Esophagus muscularis mucosa (tissue), 4 donors: ENCODE measurements around the gene SFRP2. TPM values are rescaled to one million over a fixed set of nuclear protein-coding genes. Genes with fewer than 3 reads are reported as not detected.

Source experiments
- DNase-seq: peaks from one replicate; pipeline ENCODE4 v3.0.0-alpha.2; 2017; ENCODE audit errors: extremely low spot score
- H3K27ac ChIP-seq, 4 donors: fragments of 200-600 bp; sonication (generic); replicated peaks in 1 of 4; 1 replicate in 3 of 4; 2 replicates in 1 of 4; pipeline ENCODE4 v1.5.1; 2016 to 2019; ENCODE audit warnings: mild to moderate bottlenecking in 1 of 4
- H3K27me3 ChIP-seq, 4 donors: fragments of 200-600 bp; sonication (generic); one replicate each; pipeline versions ENCODE4 v1.5.1 to v1.6.0; 2016 to 2019
- H3K36me3 ChIP-seq, 4 donors: fragments of 200-600 bp; sonication (generic); one replicate each; pipeline ENCODE4 v1.5.1; 2016 to 2019
- H3K4me1 ChIP-seq, 4 donors: fragments of 200-600 bp; sonication (generic); one replicate each; pipeline ENCODE4 v1.5.1; 2016 to 2019
- H3K4me3 ChIP-seq, 4 donors: fragments of 200-600 bp; sonication (generic); 1 replicate in 2 of 4; 2 replicates in 2 of 4; pipeline ENCODE4 v1.5.1; 2016 to 2019; ENCODE audit warnings: mild to moderate bottlenecking in 4 of 4, moderate library complexity in 1 of 4
- H3K9me3 ChIP-seq, 4 donors: fragments of 200-600 bp; sonication (generic); 1 replicate in 3 of 4; 2 replicates in 1 of 4; pipeline ENCODE4 v1.5.1; 2016 to 2019
- EP300 ChIP-seq: sonication (generic); formaldehyde crosslinking; IDR thresholded peaks from one replicate; pipeline ENCODE4 v1.6.1; 2017; ENCODE audit warnings: antibody characterized with exemption
- POLR2A ChIP-seq: fragments of 450-650 bp; IDR thresholded peaks from one replicate; pipeline ENCODE4 v1.6.1; 2017; ENCODE audit warnings: antibody characterized with exemption, moderate library complexity, mild to moderate bottlenecking, low read depth
- POLR2AphosphoS5 ChIP-seq, 2 donors: sonication (generic); formaldehyde crosslinking; IDR thresholded peaks; one replicate each; pipeline ENCODE4 v1.6.1; 2017; ENCODE audit warnings: antibody characterized with exemption in 2 of 2
- WGBS: methylation state at CpG from one replicate; pipeline ENCODE4 v1.1.5; 2018; 5-methylcytosine and 5-hydroxymethylcytosine counted together
- intact Hi-C: fragments of 100-400 bp; cut with DNase I; formaldehyde crosslinking; loops from one replicate; pipeline ENCODE4 v1.15.1; 2023
- total RNA-seq, 4 donors: library from RNA; depleted of rRNA; stranded (reverse); fragments of >200 nt; gene quantifications; one replicate each; pipeline versions ENCODE4 v1.1.0 to v1.2.1, GENCODE V29; 2016
- TF ChIP-seq, protein P1 (sequence below), 3 experiments: fragments of 200-600 bp in 2 of 3; fragments of 450-650 bp in 1 of 3; sonication (generic) in 2 of 3; IDR thresholded peaks; one replicate each; pipeline ENCODE4 v1.5.1; 2017 to 2019; ENCODE audit warnings: antibody characterized with exemption in 3 of 3, mild to moderate bottlenecking in 2 of 3, moderate library complexity in 1 of 3

The SFRP2 gene
- total RNA-seq, 4 donors from 2014 or later, result 22.7 to 38.2 (median 23.6) TPM

DNA sequence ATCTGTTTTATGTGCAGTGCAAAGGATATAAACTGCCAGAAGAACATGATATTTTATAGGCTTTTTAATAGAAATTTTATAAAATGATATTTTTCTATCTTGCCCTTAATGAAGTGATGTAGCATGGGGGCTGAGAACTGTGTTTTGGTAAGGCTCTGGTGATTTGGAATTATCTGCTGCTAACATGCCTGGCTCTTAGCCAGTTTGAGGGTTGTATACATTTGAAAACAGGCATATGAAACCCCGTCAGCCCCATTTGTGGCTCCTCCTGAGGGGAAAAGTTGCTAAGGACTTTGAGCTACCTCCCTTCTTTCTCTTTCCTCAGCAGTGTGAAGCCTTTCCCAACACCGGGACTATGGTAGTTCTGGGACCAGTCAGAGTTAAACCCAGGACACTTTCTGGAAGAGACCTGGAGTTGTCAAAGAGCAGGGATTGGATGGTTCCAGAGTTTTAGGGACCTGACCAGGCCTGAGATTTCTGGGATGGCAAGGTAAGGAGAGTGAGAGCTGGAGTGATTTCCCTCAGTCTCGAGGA is 4.7 kb downstream of the SFRP2 start:
- no peak for TF ChIP-seq EP300
- TF ChIP-seq, protein P1, sequence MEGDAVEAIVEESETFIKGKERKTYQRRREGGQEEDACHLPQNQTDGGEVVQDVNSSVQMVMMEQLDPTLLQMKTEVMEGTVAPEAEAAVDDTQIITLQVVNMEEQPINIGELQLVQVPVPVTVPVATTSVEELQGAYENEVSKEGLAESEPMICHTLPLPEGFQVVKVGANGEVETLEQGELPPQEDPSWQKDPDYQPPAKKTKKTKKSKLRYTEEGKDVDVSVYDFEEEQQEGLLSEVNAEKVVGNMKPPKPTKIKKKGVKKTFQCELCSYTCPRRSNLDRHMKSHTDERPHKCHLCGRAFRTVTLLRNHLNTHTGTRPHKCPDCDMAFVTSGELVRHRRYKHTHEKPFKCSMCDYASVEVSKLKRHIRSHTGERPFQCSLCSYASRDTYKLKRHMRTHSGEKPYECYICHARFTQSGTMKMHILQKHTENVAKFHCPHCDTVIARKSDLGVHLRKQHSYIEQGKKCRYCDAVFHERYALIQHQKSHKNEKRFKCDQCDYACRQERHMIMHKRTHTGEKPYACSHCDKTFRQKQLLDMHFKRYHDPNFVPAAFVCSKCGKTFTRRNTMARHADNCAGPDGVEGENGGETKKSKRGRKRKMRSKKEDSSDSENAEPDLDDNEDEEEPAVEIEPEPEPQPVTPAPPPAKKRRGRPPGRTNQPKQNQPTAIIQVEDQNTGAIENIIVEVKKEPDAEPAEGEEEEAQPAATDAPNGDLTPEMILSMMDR (IDR thresholded peaks at IDR 0.05), result no peak
- no peak for TF ChIP-seq POLR2AphosphoS5 (IDR thresholded peaks at IDR 0.05)
- TF ChIP-seq POLR2A, result no peak
- Histone ChIP-seq H3K27me3 (peaks cover 0 to 26% (median 12%) of the 10 kb centered on the region in 4 donors), H3K4me3 (no peak overlapping the region), H3K36me3 (no peaks in the 10 kb centered on the region), H3K27ac (no peak overlapping the region), H3K4me1 (peaks cover 8 to 12% (median 10%) of the 10 kb centered on the region in 4 donors), H3K9me3 (no peaks in the 10 kb centered on the region)
- 73% methylated on average over 3 of the region's 3 CpGs for WGBS
- intact Hi-C loops, result no loop called here
- no peak for DNase-seq

DNA sequence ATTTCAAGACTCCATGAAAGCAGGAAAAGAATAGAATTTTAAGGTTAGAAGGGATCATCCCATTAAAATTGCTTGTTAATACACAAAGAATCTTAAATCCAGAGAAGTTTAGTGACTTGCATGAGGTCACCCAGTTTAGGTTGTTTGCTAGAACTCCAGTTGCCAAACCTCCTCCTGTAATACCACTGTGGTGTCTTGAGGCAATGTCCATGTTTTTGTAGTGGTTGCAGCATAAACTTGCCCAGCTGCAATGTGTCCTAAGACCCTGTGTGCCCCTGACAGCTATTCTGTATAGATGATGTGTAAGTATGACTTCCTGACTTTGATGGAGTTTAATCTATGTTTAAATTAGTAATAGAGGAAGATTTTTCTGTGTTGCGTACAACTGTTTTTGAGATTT is 6.3 kb downstream of the SFRP2 start:
- no peak overlapping the region for H3K27ac ChIP-seq
- no peaks in the 10 kb centered on the region for H3K36me3 ChIP-seq
- H3K27me3 ChIP-seq, result peaks cover 0 to 9% (median 0%) of the 10 kb centered on the region in 4 donors
- intact Hi-C loops, result no loop called here
- TF ChIP-seq EP300 (no peak), POLR2AphosphoS5 (IDR thresholded peaks at IDR 0.05) (no peak), POLR2A (no peak)
- TF ChIP-seq, protein P1 (IDR thresholded peaks at IDR 0.05), result no peak
- DNase-seq, result no peak
- no peaks in the 10 kb centered on the region for H3K9me3 ChIP-seq
- 100% methylated on average over 1 of the region's 1 CpG for WGBS
- no peaks in the 10 kb centered on the region for H3K4me1 ChIP-seq
- H3K4me3 ChIP-seq, result no peak overlapping the region

DNA sequence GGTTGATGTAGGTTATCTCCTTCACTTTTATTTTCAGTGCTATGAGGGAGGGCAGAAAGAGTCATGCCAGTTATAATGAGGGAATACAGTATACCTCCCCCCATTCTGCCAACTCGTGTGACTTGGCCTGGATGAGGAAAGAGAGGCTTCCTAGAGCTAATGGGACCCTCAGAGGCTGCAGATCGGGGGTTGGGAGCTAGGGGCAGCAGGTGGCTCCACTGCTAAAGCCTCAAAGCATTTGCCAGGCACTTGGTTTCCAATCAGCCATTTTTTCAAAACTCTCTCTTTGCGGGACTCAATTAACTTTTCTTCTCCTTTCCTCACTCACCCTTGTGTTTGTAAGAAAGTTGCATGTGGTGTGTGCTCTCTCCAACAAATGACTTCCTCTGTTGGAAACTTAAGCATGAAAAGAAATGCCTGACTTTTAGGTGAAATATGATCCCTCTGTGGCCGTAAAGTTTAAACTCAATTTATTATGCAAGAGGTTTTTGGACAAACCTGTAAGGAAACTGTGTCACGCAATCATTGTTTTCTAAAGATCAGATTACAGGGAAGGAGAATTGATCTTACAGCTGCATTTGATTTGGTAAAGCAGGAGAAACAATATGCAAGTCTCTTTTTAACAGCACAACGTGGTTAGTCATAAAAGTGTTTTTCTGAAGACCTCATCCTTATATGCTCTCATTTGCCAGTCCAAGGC is 7.0 kb downstream of the SFRP2 start:
- TF ChIP-seq EP300 (no peak), POLR2A (no peak), POLR2AphosphoS5 (IDR thresholded peaks at IDR 0.05) (no peak)
- TF ChIP-seq, protein P1 (IDR thresholded peaks at IDR 0.05), result no peak
- no peaks in the 10 kb centered on the region for H3K36me3 ChIP-seq
- H3K27me3 ChIP-seq, result peaks cover 0 to 2% (median 0%) of the 10 kb centered on the region in 4 donors
- H3K27ac ChIP-seq, result no peak overlapping the region
- H3K4me1 ChIP-seq, result no peaks in the 10 kb centered on the region
- no peak overlapping the region for H3K4me3 ChIP-seq
- WGBS, result 44% methylated on average over 6 of the region's 6 CpGs
- intact Hi-C loops, result no loop called here
- no peaks in the 10 kb centered on the region for H3K9me3 ChIP-seq
- DNase-seq, result no peak

DNA sequence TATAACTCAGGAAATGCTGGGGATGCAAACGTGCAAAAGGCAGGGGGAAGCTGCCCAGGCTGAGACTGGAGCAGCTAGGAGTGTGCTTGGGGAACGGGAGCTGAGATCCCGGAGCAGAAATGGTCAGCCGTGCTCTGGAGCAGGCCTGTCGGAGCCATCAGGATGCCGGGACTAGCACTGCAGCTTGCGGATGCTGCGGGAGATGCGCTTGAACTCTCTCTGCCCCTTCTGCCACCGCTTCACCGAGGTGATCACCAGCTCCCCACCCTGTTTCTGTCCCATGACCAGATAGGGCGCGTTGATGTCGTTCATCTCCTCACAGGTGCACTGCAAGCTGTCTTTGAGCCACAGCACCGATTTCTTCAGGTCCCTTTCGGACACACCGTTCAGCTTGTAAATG is 7.6 kb downstream of the SFRP2 start:
- Histone ChIP-seq H3K4me1 (no peaks in the 10 kb centered on the region), H3K4me3 (no peak overlapping the region), H3K27ac (no peak overlapping the region), H3K36me3 (no peaks in the 10 kb centered on the region), H3K27me3 (no peaks in the 10 kb centered on the region), H3K9me3 (no peaks in the 10 kb centered on the region)
- TF ChIP-seq POLR2A, result no peak
- TF ChIP-seq, protein P1 (IDR thresholded peaks at IDR 0.05), result no peak
- no peak for TF ChIP-seq POLR2AphosphoS5 (IDR thresholded peaks at IDR 0.05)
- TF ChIP-seq EP300, result no peak
- intact Hi-C loops, result no loop called here
- 90% methylated on average over 16 of the region's 17 CpGs for WGBS
- no peak for DNase-seq

DNA sequence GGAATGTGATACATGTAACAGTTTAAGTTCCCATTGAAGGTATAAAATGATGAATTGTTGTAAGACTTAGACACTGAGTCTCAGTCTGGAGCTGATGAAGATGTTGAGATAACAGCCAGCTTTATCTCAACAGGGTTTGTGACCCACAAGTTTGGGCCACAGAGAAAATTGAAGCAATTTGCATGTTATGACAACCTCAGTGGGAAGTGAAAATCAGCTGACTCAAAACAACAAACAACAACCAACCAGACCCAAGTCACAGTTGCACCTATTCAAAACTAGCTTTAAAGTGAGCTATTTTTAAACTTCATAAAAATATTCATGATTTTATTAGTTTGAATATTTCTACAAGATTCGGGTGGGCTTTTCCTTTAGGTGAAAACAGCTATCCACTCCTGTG is 8.0 kb downstream of the SFRP2 start:
- TF ChIP-seq POLR2A, result no peak
- no peak for TF ChIP-seq POLR2AphosphoS5 (IDR thresholded peaks at IDR 0.05)
- no peak for TF ChIP-seq EP300
- TF ChIP-seq, protein P1 (IDR thresholded peaks at IDR 0.05), result no peak
- intact Hi-C loops, result no loop called here
- no peak overlapping the region for H3K27ac ChIP-seq
- no peaks in the 10 kb centered on the region for H3K27me3 ChIP-seq
- H3K4me1 ChIP-seq, result no peaks in the 10 kb centered on the region
- H3K4me3 ChIP-seq, result no peak overlapping the region
- no peaks in the 10 kb centered on the region for H3K36me3 ChIP-seq
- 86% methylated on average over 1 of the region's 1 CpG for WGBS
- DNase-seq, result no peak
- no peaks in the 10 kb centered on the region for H3K9me3 ChIP-seq
